ENCODE data around the gene SECTM1.

DNA sequence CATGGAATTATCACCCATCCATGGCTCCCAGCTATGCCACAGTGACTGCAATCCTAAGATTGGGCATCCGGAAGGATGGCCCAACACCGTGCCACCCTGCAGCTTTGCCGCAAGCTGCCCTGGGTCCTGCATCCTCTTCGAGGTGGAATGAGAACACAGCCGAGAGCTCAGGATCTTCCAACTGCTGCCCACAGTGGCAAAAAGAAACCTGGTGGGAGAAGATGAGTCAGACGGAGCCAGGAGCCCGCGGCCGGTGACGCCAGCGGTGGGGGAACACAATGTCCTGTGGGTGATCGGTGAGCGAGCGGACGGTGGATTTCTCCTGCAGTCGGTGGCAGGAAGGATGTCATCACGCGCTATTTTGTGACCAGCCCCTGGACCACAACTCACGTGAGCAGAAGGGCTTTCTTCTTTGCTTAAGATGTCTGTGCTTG is 36.3 kb downstream of the SECTM1 start:
- TF ChIP-seq, protein P1, sequence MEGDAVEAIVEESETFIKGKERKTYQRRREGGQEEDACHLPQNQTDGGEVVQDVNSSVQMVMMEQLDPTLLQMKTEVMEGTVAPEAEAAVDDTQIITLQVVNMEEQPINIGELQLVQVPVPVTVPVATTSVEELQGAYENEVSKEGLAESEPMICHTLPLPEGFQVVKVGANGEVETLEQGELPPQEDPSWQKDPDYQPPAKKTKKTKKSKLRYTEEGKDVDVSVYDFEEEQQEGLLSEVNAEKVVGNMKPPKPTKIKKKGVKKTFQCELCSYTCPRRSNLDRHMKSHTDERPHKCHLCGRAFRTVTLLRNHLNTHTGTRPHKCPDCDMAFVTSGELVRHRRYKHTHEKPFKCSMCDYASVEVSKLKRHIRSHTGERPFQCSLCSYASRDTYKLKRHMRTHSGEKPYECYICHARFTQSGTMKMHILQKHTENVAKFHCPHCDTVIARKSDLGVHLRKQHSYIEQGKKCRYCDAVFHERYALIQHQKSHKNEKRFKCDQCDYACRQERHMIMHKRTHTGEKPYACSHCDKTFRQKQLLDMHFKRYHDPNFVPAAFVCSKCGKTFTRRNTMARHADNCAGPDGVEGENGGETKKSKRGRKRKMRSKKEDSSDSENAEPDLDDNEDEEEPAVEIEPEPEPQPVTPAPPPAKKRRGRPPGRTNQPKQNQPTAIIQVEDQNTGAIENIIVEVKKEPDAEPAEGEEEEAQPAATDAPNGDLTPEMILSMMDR (IDR thresholded peaks at IDR 0.05; ENCODE audit: insufficient read depth, low read depth, low read length), result no peak
- no peak for TF ChIP-seq EZH2 (IDR thresholded peaks at IDR 0.05; ENCODE audit: insufficient read depth, low read length)
